SK-N-SH (cell line): ENCODE results near the gene BRAT1. TPM values are rescaled to one million over a fixed set of nuclear protein-coding genes. Genes with fewer than 3 reads are reported as not detected.

Experiments used
- CTCF ChIA-PET: fragments of 300-600, 350-600 bp; formaldehyde crosslinking; extraction: SDS; loops from one replicate; lab custom pipeline; 2021; lab: Yijun Ruan, JAX
- POLR2A ChIA-PET: fragments of 350-600 bp; sonication (Branson Sonifier 250); formaldehyde crosslinking; extraction: SDS; loops from one replicate; lab custom pipeline; 2020; ENCODE audit warnings: antibody characterized with exemption, inconsistent platforms; lab: Yijun Ruan, JAX
- DNase-seq: peaks from one replicate; pipeline ENCODE4 v3.0.0; 2012
- H2AFZ ChIP-seq: fragments of 200-600 bp; sonication (generic); 2 replicates; pipeline ENCODE4 v1.8.1; 2016; ENCODE audit warnings: antibody characterized with exemption, mild to moderate bottlenecking, low read depth
- H3F3A ChIP-seq: fragments of 200-600 bp; sonication (generic); replicated peaks from 2 replicates; pipeline ENCODE3; 2016; ENCODE audit warnings: antibody characterized with exemption, mild to moderate bottlenecking; ENCODE audit not compliant: insufficient read depth
- H3K27ac ChIP-seq, 2 experiments: fragments of 200-500 bp in 1 of 2; fragments of 200-600 bp in 1 of 2; sonication (Bioruptor generic) in 1 of 2; sonication (generic), shearing (Covaris generic) in 1 of 2; 2 replicates each; pipeline versions ENCODE4 v1.5.1 to v1.6.1; 2014 to 2016; ENCODE audit warnings: low read depth in 2 of 2, inconsistent platforms in 1 of 2, low read length in 1 of 2, mild to moderate bottlenecking in 1 of 2, mixed read lengths in 1 of 2
- H3K27me3 ChIP-seq: fragments of 200-600 bp; sonication (generic), shearing (Covaris generic); 2 replicates; pipeline ENCODE4 v1.6.1; 2016; ENCODE audit warnings: mixed run types; ENCODE audit not compliant: insufficient read depth
- H3K36me3 ChIP-seq, 2 experiments: fragments of 200-500 bp in 1 of 2; fragments of 200-600 bp in 1 of 2; sonication (Bioruptor generic) in 1 of 2; sonication (generic) in 1 of 2; replicated peaks in 1 of 2; 2 replicates each; pipeline versions ENCODE3 to v1.5.1; 2014 to 2016; ENCODE audit warnings: low read length in 1 of 2, mild to moderate bottlenecking in 1 of 2; ENCODE audit not compliant: insufficient read depth in 2 of 2, control insufficient read depth in 1 of 2
- H3K4me1 ChIP-seq, 2 experiments: fragments of 200-500 bp in 1 of 2; fragments of 200-600 bp in 1 of 2; sonication (Bioruptor generic) in 1 of 2; sonication (generic), shearing (Covaris generic) in 1 of 2; 2 replicates each; pipeline versions ENCODE4 v1.5.1 to v1.6.1; 2014 to 2016; ENCODE audit warnings: low read depth in 1 of 2, low read length in 1 of 2, mixed run types in 1 of 2; ENCODE audit not compliant: insufficient read depth in 2 of 2, control insufficient read depth in 1 of 2
- H3K4me2 ChIP-seq: fragments of 200-600 bp; sonication (generic), shearing (Covaris generic); 2 replicates; pipeline ENCODE4 v1.6.1; 2017; ENCODE audit warnings: mixed run types
- H3K4me3 ChIP-seq, 2 experiments: fragments of 200-500 bp in 1 of 2; fragments of 200-600 bp in 1 of 2; sonication (Bioruptor generic) in 1 of 2; sonication (generic), shearing (Covaris generic) in 1 of 2; 2 replicates each; pipeline versions ENCODE4 v1.5.1 to v1.8.1; 2014 to 2016; ENCODE audit warnings: low read depth in 2 of 2, inconsistent platforms in 1 of 2, low read length in 1 of 2, mild to moderate bottlenecking in 1 of 2, mixed read lengths in 1 of 2, moderate library complexity in 1 of 2
- H3K79me2 ChIP-seq: fragments of 200-600 bp; sonication (generic); 2 replicates; pipeline ENCODE4 v1.8.1; 2017; ENCODE audit warnings: mild to moderate bottlenecking; ENCODE audit not compliant: insufficient read depth
- H3K9ac ChIP-seq: fragments of 200-600 bp; sonication (generic); 2 replicates; pipeline ENCODE4 v1.6.1; 2017; ENCODE audit warnings: mixed run types
- H3K9me2 ChIP-seq: fragments of 200-600 bp; sonication (generic); 2 replicates; pipeline ENCODE4 v1.6.1; 2017; ENCODE audit warnings: mixed run types
- H3K9me3 ChIP-seq: fragments of 200-600 bp; sonication (generic); 2 replicates; pipeline ENCODE4 v1.6.1; 2017; ENCODE audit warnings: mixed run types, mild to moderate bottlenecking, moderate library complexity
- H4K20me1 ChIP-seq: fragments of 200-600 bp; sonication (generic); 2 replicates; pipeline ENCODE4 v1.6.1; 2017; ENCODE audit warnings: mild to moderate bottlenecking, mixed run types; ENCODE audit not compliant: insufficient read depth
- CHD2 ChIP-seq: fragments of 150-350 bp; IDR thresholded peaks from 2 replicates; pipeline ENCODE4 v1.6.1; 2018; ENCODE audit warnings: low read length; ENCODE audit not compliant: partially characterized antibody
- EZH2phosphoT487 ChIP-seq: fragments of 200-600 bp; sonication (generic); IDR thresholded peaks from 2 replicates; pipeline ENCODE4 v1.6.1; 2017; ENCODE audit warnings: low read depth, mixed run types, mild to moderate bottlenecking, antibody characterized with exemption, moderate library complexity, borderline replicate concordance
- FOSL2 ChIP-seq: IDR thresholded peaks from 2 replicates; pipeline ENCODE4 v1.4.0; 2012; ENCODE audit warnings: low read depth, mild to moderate bottlenecking, moderate library complexity, borderline replicate concordance
- FOXM1 ChIP-seq: IDR thresholded peaks from 2 replicates; pipeline ENCODE4 v1.4.0; 2012; ENCODE audit warnings: low read depth, mild to moderate bottlenecking
- JUND ChIP-seq: IDR thresholded peaks from 2 replicates; pipeline ENCODE4 v1.4.0; 2012
- MEF2A ChIP-seq: IDR thresholded peaks from 2 replicates; pipeline ENCODE4 v1.4.0; 2012; ENCODE audit warnings: low read depth, borderline replicate concordance
- NFIC ChIP-seq: IDR thresholded peaks from 2 replicates; pipeline ENCODE4 v1.4.0; 2012; ENCODE audit warnings: borderline replicate concordance
- NRF1 ChIP-seq: IDR thresholded peaks from 2 replicates; pipeline ENCODE4 v1.6.1; 2012; ENCODE audit warnings: low read depth, mild to moderate bottlenecking, low read length
- POLR2AphosphoS5 ChIP-seq: IDR thresholded peaks from 2 replicates; pipeline ENCODE4 v1.6.1; 2012; ENCODE audit warnings: low read depth, low read length
- SIN3A ChIP-seq: IDR thresholded peaks from 2 replicates; pipeline ENCODE4 v1.6.1; 2012; ENCODE audit warnings: low read depth, mild to moderate bottlenecking, low read length, moderate library complexity, borderline replicate concordance
- TEAD4 ChIP-seq: IDR thresholded peaks from 2 replicates; pipeline ENCODE4 v1.4.0; 2012; ENCODE audit warnings: mild to moderate bottlenecking, borderline replicate concordance; ENCODE audit not compliant: insufficient read depth
- WGBS: methylation state at CpG from one replicate; pipeline ENCODE4 v1.1.6; 2017; ENCODE audit warnings: low lambda C conversion rate; 5-methylcytosine and 5-hydroxymethylcytosine counted together
- polyA plus RNA-seq, 3 experiments: library from polyadenylated mRNA; depleted of rRNA; stranded (reverse); fragments of >200 nt; gene quantifications; 2 replicates each; pipeline ENCODE4 v1.2.3, GENCODE V29; 2012
- TF ChIP-seq, protein P1 (sequence below): fragments of 150-350 bp; IDR thresholded peaks from 2 replicates; pipeline ENCODE4 v1.6.1; 2016; ENCODE audit warnings: mild to moderate bottlenecking, low read depth, low read length

The BRAT1 gene
- polyA plus RNA-seq, 1 of the 3 experiments (the other 2 are of a cell fraction) = 36.2 TPM

DNA sequence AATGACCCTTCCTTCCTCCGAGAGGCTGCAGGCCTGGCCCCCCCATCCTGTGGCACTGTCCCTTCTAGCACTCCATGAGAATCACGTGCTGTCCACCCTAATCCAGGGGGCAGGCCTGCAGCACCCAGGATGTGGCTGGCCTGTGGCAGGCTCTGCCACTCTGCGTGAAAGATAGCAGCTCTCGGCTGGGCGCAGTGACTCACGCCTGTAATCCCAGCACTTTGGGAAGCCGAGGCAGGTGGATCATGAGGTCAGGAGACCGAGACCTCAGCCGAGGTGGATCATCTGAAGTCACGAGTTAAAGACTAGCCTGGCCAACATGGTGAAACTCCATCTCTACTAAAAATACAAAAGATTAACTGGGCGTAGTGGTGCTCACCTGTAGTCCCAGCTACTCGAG is 54.6 kb downstream of the BRAT1 start (continued):
- TF ChIP-seq, protein P1, sequence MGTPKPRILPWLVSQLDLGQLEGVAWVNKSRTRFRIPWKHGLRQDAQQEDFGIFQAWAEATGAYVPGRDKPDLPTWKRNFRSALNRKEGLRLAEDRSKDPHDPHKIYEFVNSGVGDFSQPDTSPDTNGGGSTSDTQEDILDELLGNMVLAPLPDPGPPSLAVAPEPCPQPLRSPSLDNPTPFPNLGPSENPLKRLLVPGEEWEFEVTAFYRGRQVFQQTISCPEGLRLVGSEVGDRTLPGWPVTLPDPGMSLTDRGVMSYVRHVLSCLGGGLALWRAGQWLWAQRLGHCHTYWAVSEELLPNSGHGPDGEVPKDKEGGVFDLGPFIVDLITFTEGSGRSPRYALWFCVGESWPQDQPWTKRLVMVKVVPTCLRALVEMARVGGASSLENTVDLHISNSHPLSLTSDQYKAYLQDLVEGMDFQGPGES = no peak
- TF ChIP-seq NFIC = no peak
- no peak for TF ChIP-seq FOXM1

DNA sequence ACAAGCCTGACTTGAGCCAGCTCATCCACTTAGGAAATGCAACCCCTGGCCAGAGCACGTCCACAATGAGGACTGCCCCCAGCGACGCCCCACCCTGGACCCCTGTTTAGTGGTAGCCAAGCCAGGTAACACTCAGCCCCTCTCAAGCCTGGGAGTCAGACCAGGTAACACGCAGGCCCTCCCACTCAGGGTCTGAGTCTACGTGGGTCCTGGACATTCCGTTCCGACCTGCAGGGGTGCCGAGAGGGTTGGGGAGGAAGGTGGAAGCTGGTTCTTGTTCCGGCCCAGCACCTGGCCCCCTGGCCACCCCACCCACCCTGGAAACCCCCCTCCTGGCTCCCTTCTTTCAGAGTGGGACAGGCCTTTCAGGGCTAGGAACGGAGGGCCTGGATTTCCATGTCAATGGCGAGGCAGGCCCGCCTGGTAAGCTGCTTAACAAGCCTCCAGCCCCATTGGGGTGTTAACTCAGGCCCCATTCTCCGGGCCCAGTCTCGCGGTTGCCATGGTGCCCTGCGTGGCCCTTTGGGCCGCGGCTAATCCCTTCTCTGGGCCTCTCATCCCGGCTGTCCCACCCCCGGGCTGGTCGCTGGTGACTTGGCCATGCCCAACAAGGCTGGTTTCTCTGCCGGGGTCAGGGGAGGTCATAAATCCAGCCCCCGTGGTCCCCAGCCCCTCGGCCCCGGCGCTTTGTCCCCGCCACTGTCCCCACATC is 55.4 kb downstream of the BRAT1 start:
- Histone ChIP-seq H4K20me1 (no peaks in the 10 kb centered on the region), H3K4me1 (peaks cover 0 to 16% of the 10 kb centered on the region in 2 experiments; a peak in 1 of 4 replicates), H3K9me2 (no peaks in the 10 kb centered on the region), H3K27me3 (no peaks in the 10 kb centered on the region), H3K36me3 (no peaks in the 10 kb centered on the region), H3K9me3 (no peaks in the 10 kb centered on the region), H3K4me3 (no peak overlapping the region), H3K27ac (no peak overlapping the region), H2AFZ (no peak overlapping the region), H3F3A (no peaks in the 10 kb centered on the region), H3K79me2 (no peaks in the 10 kb centered on the region), H3K9ac (no peak overlapping the region), H3K4me2 (no peak overlapping the region)
- DNase-seq = no peak
- ChIA-PET CTCF (interaction anchor here (1.0 to 4.7 kb wide), 3 partner anchors 16 to 31 kb away, joined by 3 to 21 read pairs (median 3); no protein-coding TSS in a partner anchor), POLR2A (no interaction called here)
- 90% methylated on average over 20 of the region's 27 CpGs for WGBS
- TF ChIP-seq FOSL2 (no peak), EZH2phosphoT487 (no peak), NFIC (no peak), CHD2 (no peak), MEF2A (no peak), SIN3A (no peak)

DNA sequence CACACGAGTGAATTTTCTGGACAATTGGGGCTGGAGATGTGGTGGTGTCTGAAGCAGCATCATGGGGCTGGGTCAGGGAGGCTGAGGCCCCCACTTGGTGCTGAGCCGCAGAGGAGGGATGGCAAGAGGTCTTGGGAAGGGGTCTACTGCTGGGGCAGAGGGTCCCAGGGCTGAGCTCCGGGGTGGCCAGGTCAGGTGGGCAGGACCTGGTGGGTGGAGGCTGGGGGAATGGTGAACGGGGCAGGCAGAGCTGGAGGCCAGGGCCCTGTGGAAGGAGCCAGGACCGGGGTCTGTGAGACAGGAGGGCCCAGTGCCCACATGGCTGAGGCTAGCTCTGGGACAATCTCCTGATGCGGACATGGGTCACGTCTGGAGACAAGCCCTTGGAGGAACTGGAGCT is 56.1 kb downstream of the BRAT1 start:
- Histone ChIP-seq H3K9ac (no peak overlapping the region), H3K27ac (no peak overlapping the region), H3K9me2 (no peaks in the 10 kb centered on the region), H2AFZ (no peak overlapping the region), H3F3A (no peaks in the 10 kb centered on the region), H3K9me3 (no peaks in the 10 kb centered on the region), H4K20me1 (no peaks in the 10 kb centered on the region), H3K27me3 (no peaks in the 10 kb centered on the region), H3K36me3 (no peaks in the 10 kb centered on the region), H3K4me2 (no peak overlapping the region), H3K4me3 (no peak overlapping the region), H3K4me1 (peaks cover 0 to 20% of the 10 kb centered on the region in 2 experiments; a peak in 1 of 4 replicates), H3K79me2 (no peaks in the 10 kb centered on the region)
- 86% methylated on average over 7 of the region's 7 CpGs for WGBS
- no peak for DNase-seq
- ChIA-PET CTCF (interaction anchor here (1.0 to 4.7 kb wide), 5 partner anchors 10 to 30 kb away, joined by 3 to 21 read pairs (median 3); no protein-coding TSS in a partner anchor), POLR2A (interaction anchor here (0.9 kb wide), 1 partner anchor 8 kb away, joined by 3 read pairs; no protein-coding TSS in a partner anchor)
- no peak for TF ChIP-seq EZH2phosphoT487
- no peak for TF ChIP-seq TEAD4
- no peak for TF ChIP-seq NRF1
- no peak for TF ChIP-seq JUND
- TF ChIP-seq POLR2AphosphoS5 = no peak
